NCI-H1930 (cell line): ENCODE data around the gene CEP120.

ENCODE experiments used
- DNase-seq, 2 experiments: peaks; one replicate each; lab custom pipeline; 2025; lab: John Stamatoyannopoulos, UW

Gene CEP120

DNA sequence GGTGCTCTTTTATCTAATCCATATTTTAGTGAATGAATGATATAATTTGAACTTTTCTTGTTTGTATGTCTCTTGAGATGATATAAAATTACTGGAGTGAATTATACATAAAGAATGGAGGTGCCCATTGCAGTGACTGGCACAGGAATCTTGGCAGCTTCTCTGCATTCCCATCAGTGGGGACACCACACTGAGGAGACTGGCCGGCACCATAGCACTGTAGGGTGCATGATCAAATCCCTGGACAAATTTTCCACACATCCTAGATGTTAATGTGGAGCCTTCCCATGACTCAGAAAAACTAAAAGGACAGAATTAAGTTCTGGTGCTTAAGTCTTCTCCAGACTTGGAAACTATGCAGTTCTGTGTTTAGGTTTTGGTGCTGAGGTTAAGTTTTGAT lies 124.1 kb downstream of the CEP120 start:
- DNase-seq, result no peak

DNA sequence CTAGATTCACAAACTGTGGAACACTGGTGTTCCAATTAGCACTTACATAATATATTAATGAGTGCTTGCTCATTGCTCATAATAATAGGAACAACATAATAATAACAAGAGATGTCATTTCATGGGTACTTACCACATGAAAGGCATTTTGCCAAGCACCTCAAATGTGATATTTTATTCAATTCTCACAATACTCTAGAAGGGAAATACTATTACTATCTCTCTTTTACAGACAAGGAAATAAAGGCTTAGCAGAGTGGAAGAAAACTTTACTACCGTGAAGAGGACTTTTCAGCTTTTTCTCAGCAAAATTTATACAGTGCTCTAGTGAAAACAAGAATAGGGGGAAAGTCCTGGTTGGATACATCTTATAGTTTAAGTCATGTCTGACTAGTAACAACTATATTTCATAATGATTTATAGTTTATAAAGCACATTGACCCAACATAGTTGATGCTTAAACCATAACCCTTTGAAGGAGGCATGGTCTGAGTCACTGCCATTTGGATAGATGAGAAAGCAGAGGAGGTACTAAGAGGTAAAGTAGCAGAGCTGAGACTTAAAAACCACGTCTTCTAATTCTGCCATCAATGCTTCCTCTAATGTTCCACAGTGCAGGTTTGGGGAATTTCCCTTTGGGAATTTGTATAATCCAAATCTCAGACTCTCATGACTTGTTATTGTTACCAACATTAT lies 124.7 kb downstream of the CEP120 start:
- DNase-seq, result no peak

DNA sequence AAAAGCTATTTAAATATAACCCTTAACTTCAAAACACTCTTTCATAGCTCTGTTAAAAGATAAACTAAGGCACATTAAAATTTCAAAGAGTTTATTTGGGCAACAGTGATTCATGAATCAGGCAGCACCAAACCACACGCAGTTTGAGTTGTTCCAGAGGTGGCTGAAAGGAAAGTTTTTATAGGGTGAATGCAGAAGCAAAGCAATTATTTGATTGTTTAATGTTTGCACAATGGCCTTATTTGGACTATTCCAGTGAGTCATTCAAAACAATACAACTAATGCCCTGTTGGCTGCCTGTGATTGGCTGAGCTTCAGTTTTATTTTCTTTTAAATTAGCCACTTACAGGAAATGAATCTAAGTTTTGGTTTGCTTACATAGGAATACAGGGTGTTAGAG lies 125.3 kb downstream of the CEP120 start:
- DNase-seq, result no peak

GRCh38 chr5:123297198-123297831 lies 125.9 kb downstream of the CEP120 start:
- no peak for DNase-seq
